ENCODE measurements around the gene ACOX2. TPM values are rescaled to one million over a fixed set of nuclear protein-coding genes. Genes with fewer than 3 reads are reported as not detected.

ACOX2 gene
- total and polyA plus RNA-seq, 10 of the 15 experiments (the other 5 are each of a cell fraction or from before 2014, with no cell fraction given): 0.72 TPM; not detected in 9

DNA sequence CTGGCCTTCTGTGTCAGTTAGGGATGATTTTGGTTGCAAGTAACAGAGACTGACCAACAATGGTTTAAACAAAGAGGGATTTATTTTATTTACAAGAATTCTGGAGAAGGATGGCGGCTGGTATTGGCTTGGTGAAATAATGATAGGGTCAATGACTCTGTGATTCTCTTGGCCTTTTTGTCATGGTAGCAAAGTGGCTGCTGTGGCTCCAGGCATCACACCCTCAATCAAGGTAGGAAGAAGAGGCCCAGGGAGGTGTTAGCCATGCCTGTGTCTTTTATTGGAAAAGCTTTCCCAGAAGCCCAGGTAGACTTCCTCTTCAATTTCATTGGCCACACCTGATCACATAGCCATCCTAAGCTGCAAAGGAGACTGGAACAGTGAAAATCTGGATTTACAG, 27.1 kb upstream of the ACOX2 start:
- Histone ChIP-seq H3K4me1 (ENCODE audit: control insufficient read depth, insufficient read depth, low read length) (0 out of 2 replicates have a peak, but pooled peaks cover 3% of the 10 kb centered on the region), H3K9me3 (replicated peaks; ENCODE audit: control insufficient read depth, insufficient read depth, low read length) (no peaks in the 10 kb centered on the region), H3K27ac (ENCODE audit: control insufficient read depth, insufficient read depth) (no peak overlapping the region), H3K36me3 (ENCODE audit: control insufficient read depth in 2 of 2, insufficient read depth in 2 of 2, low read length in 1 of 2) (no peaks in the 10 kb centered on the region), H3K4me3 (no peak overlapping the region), H3K79me2 (ENCODE audit: control insufficient read depth, insufficient read depth, low read length) (no peaks in the 10 kb centered on the region), H3K27me3 (replicated peaks in 1 of 2; ENCODE audit: control insufficient read depth in 2 of 2, insufficient read depth in 2 of 2, low read length in 1 of 2) (no peaks in the 10 kb centered on the region), H4K20me1 (ENCODE audit: control insufficient read depth, insufficient read depth) (no peaks in the 10 kb centered on the region), H2AFZ (ENCODE audit: control insufficient read depth, low read depth, low read length) (no peak overlapping the region), H3K4me2 (ENCODE audit: control insufficient read depth, insufficient read depth) (no peak overlapping the region), H3K9ac (ENCODE audit: control insufficient read depth, insufficient read depth, low read length) (no peak overlapping the region)
- ChIA-PET POLR2A (no interaction called here), RAD21 (ENCODE audit: unreplicated experiment) (interaction anchor here (8.3 kb wide), 1 partner anchor 64 kb away, joined by 100 read pairs; no protein-coding TSS in a partner anchor), CTCF (no interaction called here), SMC1A (ENCODE audit: uncharacterized antibody, unreplicated experiment) (no interaction called here)
- intact Hi-C loops (cut with micrococcal nuclease; ENCODE audit: unreplicated experiment): no loop called here
- TF ChIP-seq, protein P1, sequence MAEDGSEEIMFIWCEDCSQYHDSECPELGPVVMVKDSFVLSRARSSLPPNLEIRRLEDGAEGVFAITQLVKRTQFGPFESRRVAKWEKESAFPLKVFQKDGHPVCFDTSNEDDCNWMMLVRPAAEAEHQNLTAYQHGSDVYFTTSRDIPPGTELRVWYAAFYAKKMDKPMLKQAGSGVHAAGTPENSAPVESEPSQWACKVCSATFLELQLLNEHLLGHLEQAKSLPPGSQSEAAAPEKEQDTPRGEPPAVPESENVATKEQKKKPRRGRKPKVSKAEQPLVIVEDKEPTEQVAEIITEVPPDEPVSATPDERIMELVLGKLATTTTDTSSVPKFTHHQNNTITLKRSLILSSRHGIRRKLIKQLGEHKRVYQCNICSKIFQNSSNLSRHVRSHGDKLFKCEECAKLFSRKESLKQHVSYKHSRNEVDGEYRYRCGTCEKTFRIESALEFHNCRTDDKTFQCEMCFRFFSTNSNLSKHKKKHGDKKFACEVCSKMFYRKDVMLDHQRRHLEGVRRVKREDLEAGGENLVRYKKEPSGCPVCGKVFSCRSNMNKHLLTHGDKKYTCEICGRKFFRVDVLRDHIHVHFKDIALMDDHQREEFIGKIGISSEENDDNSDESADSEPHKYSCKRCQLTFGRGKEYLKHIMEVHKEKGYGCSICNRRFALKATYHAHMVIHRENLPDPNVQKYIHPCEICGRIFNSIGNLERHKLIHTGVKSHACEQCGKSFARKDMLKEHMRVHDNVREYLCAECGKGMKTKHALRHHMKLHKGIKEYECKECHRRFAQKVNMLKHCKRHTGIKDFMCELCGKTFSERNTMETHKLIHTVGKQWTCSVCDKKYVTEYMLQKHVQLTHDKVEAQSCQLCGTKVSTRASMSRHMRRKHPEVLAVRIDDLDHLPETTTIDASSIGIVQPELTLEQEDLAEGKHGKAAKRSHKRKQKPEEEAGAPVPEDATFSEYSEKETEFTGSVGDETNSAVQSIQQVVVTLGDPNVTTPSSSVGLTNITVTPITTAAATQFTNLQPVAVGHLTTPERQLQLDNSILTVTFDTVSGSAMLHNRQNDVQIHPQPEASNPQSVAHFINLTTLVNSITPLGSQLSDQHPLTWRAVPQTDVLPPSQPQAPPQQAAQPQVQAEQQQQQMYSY (CRISPR knock-in tag; IDR thresholded peaks at IDR 0.05): no peak
- no peak for TF ChIP-seq ZNF217 (IDR thresholded peaks at IDR 0.05)
- in situ Hi-C loops (cut with MboI): no loop called here
- no peak for ATAC-seq
- 23% methylated on average over 1 of the region's 1 CpG for WGBS (ENCODE audit: insufficient coverage, insufficient replicate concordance, low lambda C conversion rate, missing lambda C conversion rate)
- no TSS peak for BruUV-seq (replicated peaks)
- DNase-seq (ENCODE audit: low read depth, low spot score): no peak
- no peak for FAIRE-seq

DNA sequence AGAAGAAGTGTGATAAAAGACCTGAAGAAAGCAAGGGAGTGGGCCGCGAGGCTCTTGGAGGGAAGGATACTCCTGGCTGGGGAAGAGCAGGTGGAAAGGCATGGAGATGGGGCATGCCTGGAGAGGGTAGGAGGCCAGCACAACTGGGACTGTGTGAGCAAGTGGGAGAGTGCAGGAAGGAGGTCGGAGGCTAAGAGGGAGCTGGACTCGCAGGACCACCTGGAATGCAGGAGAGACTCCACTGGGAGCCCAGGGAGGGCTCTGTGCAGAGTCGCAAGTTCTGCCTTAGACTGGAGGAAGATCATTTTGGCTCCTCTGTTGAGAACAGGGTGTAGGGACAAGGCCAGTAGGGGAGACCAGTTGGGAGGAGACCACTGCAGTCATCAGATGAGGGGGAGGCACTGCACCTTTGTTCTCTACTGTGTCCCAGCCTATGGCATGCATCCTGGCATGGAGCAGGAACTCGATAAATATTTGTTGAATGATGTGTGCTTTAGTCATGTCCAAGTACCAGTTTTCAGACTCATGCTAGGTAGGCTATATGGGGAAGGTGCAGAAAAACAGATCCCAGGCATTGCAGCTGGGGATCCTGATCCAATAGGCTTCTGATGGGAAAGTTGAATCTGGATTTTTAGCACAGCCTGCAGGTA, 26.5 kb upstream of the ACOX2 start:
- Histone ChIP-seq H3K27me3 (replicated peaks in 1 of 2; ENCODE audit: control insufficient read depth in 2 of 2, insufficient read depth in 2 of 2, low read length in 1 of 2) (no peaks in the 10 kb centered on the region), H3K27ac (ENCODE audit: control insufficient read depth, insufficient read depth) (no peak overlapping the region), H3K4me3 (no peak overlapping the region), H3K4me1 (ENCODE audit: control insufficient read depth, insufficient read depth, low read length) (no peaks in the 10 kb centered on the region), H2AFZ (ENCODE audit: control insufficient read depth, low read depth, low read length) (no peak overlapping the region), H3K9me3 (replicated peaks; ENCODE audit: control insufficient read depth, insufficient read depth, low read length) (no peaks in the 10 kb centered on the region), H3K36me3 (ENCODE audit: control insufficient read depth in 2 of 2, insufficient read depth in 2 of 2, low read length in 1 of 2) (no peaks in the 10 kb centered on the region), H3K9ac (ENCODE audit: control insufficient read depth, insufficient read depth, low read length) (no peak overlapping the region), H3K4me2 (ENCODE audit: control insufficient read depth, insufficient read depth) (no peak overlapping the region), H4K20me1 (ENCODE audit: control insufficient read depth, insufficient read depth) (no peaks in the 10 kb centered on the region), H3K79me2 (ENCODE audit: control insufficient read depth, insufficient read depth, low read length) (no peaks in the 10 kb centered on the region)
- ChIA-PET SMC1A (ENCODE audit: uncharacterized antibody, unreplicated experiment) (no interaction called here), CTCF (no interaction called here), RAD21 (ENCODE audit: unreplicated experiment) (no interaction called here), POLR2A (no interaction called here)
- DNase-seq (ENCODE audit: low read depth, low spot score) (no peak), FAIRE-seq (no peak), ATAC-seq (no peak)
- intact Hi-C loops (cut with micrococcal nuclease; ENCODE audit: unreplicated experiment): no loop called here
- in situ Hi-C loops (cut with MboI): no loop called here
- TF ChIP-seq PAX8 (IDR thresholded peaks at IDR 0.05): no peak
- TF ChIP-seq, protein P2, sequence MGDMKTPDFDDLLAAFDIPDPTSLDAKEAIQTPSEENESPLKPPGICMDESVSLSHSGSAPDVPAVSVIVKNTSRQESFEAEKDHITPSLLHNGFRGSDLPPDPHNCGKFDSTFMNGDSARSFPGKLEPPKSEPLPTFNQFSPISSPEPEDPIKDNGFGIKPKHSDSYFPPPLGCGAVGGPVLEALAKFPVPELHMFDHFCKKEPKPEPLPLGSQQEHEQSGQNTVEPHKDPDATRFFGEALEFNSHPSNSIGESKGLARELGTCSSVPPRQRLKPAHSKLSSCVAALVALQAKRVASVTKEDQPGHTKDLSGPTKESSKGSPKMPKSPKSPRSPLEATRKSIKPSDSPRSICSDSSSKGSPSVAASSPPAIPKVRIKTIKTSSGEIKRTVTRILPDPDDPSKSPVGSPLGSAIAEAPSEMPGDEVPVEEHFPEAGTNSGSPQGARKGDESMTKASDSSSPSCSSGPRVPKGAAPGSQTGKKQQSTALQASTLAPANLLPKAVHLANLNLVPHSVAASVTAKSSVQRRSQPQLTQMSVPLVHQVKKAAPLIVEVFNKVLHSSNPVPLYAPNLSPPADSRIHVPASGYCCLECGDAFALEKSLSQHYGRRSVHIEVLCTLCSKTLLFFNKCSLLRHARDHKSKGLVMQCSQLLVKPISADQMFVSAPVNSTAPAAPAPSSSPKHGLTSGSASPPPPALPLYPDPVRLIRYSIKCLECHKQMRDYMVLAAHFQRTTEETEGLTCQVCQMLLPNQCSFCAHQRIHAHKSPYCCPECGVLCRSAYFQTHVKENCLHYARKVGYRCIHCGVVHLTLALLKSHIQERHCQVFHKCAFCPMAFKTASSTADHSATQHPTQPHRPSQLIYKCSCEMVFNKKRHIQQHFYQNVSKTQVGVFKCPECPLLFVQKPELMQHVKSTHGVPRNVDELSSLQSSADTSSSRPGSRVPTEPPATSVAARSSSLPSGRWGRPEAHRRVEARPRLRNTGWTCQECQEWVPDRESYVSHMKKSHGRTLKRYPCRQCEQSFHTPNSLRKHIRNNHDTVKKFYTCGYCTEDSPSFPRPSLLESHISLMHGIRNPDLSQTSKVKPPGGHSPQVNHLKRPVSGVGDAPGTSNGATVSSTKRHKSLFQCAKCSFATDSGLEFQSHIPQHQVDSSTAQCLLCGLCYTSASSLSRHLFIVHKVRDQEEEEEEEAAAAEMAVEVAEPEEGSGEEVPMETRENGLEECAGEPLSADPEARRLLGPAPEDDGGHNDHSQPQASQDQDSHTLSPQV (IDR thresholded peaks at IDR 0.05): no peak
- BruUV-seq (replicated peaks): no TSS peak
- WGBS (ENCODE audit: insufficient coverage, insufficient replicate concordance, low lambda C conversion rate, missing lambda C conversion rate): 63% methylated on average over 4 of the region's 6 CpGs
